ENCODE data around the gene TREML2.
A peak's percentile ranks its signal among the peaks of the same experiment; 100 is the strongest.

Gene TREML2

GRCh38 chr6:41186031-41186562 lies 14.9 kb downstream of the TREML2 start:
- TF ChIP-seq EGR1 (IDR thresholded peaks at IDR 0.05) = no peak
- TF ChIP-seq USF1 (IDR thresholded peaks at IDR 0.05) = no peak
- no peak for TF ChIP-seq FOXM1 (IDR thresholded peaks at IDR 0.05; ENCODE audit: borderline replicate concordance, low read depth)
- TF ChIP-seq REST (IDR thresholded peaks at IDR 0.05; ENCODE audit: low read depth) = no peak
- no peak for TF ChIP-seq RAD21 (IDR thresholded peaks at IDR 0.05; ENCODE audit: low read depth)
- no peak for TF ChIP-seq NFIC (IDR thresholded peaks at IDR 0.05)
- no peak for TF ChIP-seq MAX (IDR thresholded peaks at IDR 0.05)
- no peak for TF ChIP-seq TAF1 (IDR thresholded peaks at IDR 0.05; ENCODE audit: low read depth)

- TF ChIP-seq FOXM1 (IDR thresholded peaks at IDR 0.05; ENCODE audit: borderline replicate concordance, low read depth) = no peak
- TF ChIP-seq TCF12 (IDR thresholded peaks at IDR 0.05; ENCODE audit: low read depth) = no peak
- TF ChIP-seq TAF1 (IDR thresholded peaks at IDR 0.05; ENCODE audit: low read depth) = no peak
- no peak for TF ChIP-seq YY1 (IDR thresholded peaks at IDR 0.05; ENCODE audit: low read depth)
These were observed 16.2 kb downstream of the TREML2 start for GRCh38 chr6:41184761-41185160.

- no peak for TF ChIP-seq NFIC (IDR thresholded peaks at IDR 0.05)
- peak; percentile 76 for TF ChIP-seq RAD21 (IDR thresholded peaks at IDR 0.05; ENCODE audit: low read depth)
- TF ChIP-seq USF1 (IDR thresholded peaks at IDR 0.05) = peak; percentile 67
These were observed 18.6 kb downstream of the TREML2 start for GRCh38 chr6:41182069-41183034.

- TF ChIP-seq EGR1 (IDR thresholded peaks at IDR 0.05) (no peak), YY1 (IDR thresholded peaks at IDR 0.05; ENCODE audit: low read depth) (no peak), CREB1 (IDR thresholded peaks at IDR 0.05; ENCODE audit: low read depth) (no peak), REST (IDR thresholded peaks at IDR 0.05; ENCODE audit: low read depth) (no peak)
These were observed 19.4 kb downstream of the TREML2 start for GRCh38 chr6:41181566-41181965.

- no peak for TF ChIP-seq EGR1 (IDR thresholded peaks at IDR 0.05)
- TF ChIP-seq TEAD4 (IDR thresholded peaks at IDR 0.05) = no peak
- no peak for TF ChIP-seq MAX (IDR thresholded peaks at IDR 0.05)
- no peak for TF ChIP-seq TCF12 (IDR thresholded peaks at IDR 0.05; ENCODE audit: low read depth)
- no peak for TF ChIP-seq REST (IDR thresholded peaks at IDR 0.05; ENCODE audit: low read depth)
- TF ChIP-seq NFIC (IDR thresholded peaks at IDR 0.05) = no peak
- no peak for TF ChIP-seq CEBPB (IDR thresholded peaks at IDR 0.05)
- no peak for TF ChIP-seq TAF1 (IDR thresholded peaks at IDR 0.05; ENCODE audit: low read depth)
- no peak for TF ChIP-seq CREB1 (IDR thresholded peaks at IDR 0.05; ENCODE audit: low read depth)
- TF ChIP-seq EP300 (IDR thresholded peaks at IDR 0.05; ENCODE audit: borderline replicate concordance) = no peak
- no peak for TF ChIP-seq USF1 (IDR thresholded peaks at IDR 0.05)
- TF ChIP-seq YY1 (IDR thresholded peaks at IDR 0.05; ENCODE audit: low read depth) = no peak
- no peak for TF ChIP-seq ZBTB7A (IDR thresholded peaks at IDR 0.05; ENCODE audit: low read depth)
- no peak for TF ChIP-seq RAD21 (IDR thresholded peaks at IDR 0.05; ENCODE audit: low read depth)
- no peak for TF ChIP-seq FOXM1 (IDR thresholded peaks at IDR 0.05; ENCODE audit: borderline replicate concordance, low read depth)
These were observed 21.8 kb downstream of the TREML2 start for GRCh38 chr6:41179163-41179562.

Data from Ishikawa (cell line).